Hepatocyte (in vitro differentiated cells): ENCODE results near the gene CHST8. TPM values are rescaled to one million over a fixed set of nuclear protein-coding genes. Genes with fewer than 3 reads are reported as not detected.
"Not testable (repeated sequence)": the region's sequence is repeated elsewhere in the genome, so short reads cannot be mapped to it uniquely, and the experiment has no call there.

Experiments
- DNase-seq: peaks from one replicate; pipeline ENCODE4 v3.0.0-alpha.2; 2016; ENCODE audit warnings: low spot score
- H2AFZ ChIP-seq: fragments of 200-600 bp; sonication (generic); 2 replicates; pipeline ENCODE4 v1.6.0; 2016; ENCODE audit warnings: antibody characterized with exemption, mild to moderate bottlenecking
- H3K27ac ChIP-seq: fragments of 200-600 bp; sonication (generic); 2 replicates; pipeline ENCODE4 v1.5.1; 2016; ENCODE audit warnings: mild to moderate bottlenecking
- H3K27me3 ChIP-seq: fragments of 200-600 bp; sonication (generic); 2 replicates; pipeline ENCODE4 v1.6.1; 2016
- H3K36me3 ChIP-seq: fragments of 200-600 bp; sonication (generic); replicated peaks from 2 replicates; pipeline ENCODE4 v1.5.1; 2016; ENCODE audit warnings: low read depth; ENCODE audit not compliant: insufficient read depth
- H3K4me1 ChIP-seq: fragments of 200-600 bp; sonication (generic); 2 replicates; pipeline ENCODE4 v1.5.1; 2016; ENCODE audit warnings: mild to moderate bottlenecking, moderate library complexity; ENCODE audit not compliant: insufficient read depth
- H3K4me2 ChIP-seq: fragments of 200-600 bp; sonication (generic); 2 replicates; pipeline ENCODE4 v1.6.0; 2016
- H3K4me3 ChIP-seq: fragments of 200-600 bp; sonication (generic); 2 replicates; pipeline ENCODE4 v1.5.1; 2016; ENCODE audit warnings: mild to moderate bottlenecking
- H3K79me2 ChIP-seq: fragments of 200-600 bp; sonication (generic); 2 replicates; pipeline ENCODE4 v1.6.0; 2017; ENCODE audit warnings: mild to moderate bottlenecking
- H3K9me2 ChIP-seq: fragments of 200-600 bp; sonication (generic); replicated peaks from 2 replicates; pipeline ENCODE4 v1.6.0; 2017; ENCODE audit warnings: mild to moderate bottlenecking; ENCODE audit not compliant: insufficient read depth
- H3K9me3 ChIP-seq: fragments of 200-600 bp; sonication (generic); 2 replicates; pipeline ENCODE4 v1.5.1; 2016; ENCODE audit warnings: low read depth, mild to moderate bottlenecking
- H4K20me1 ChIP-seq: fragments of 200-600 bp; sonication (generic); 2 replicates; pipeline ENCODE4 v1.6.0; 2016; ENCODE audit warnings: mild to moderate bottlenecking; ENCODE audit not compliant: insufficient read depth, poor library complexity, severe bottlenecking
- CTCF ChIP-seq: fragments of 200-600 bp; sonication (generic); IDR thresholded peaks from 2 replicates; pipeline ENCODE4 v1.5.1; 2016; ENCODE audit warnings: antibody characterized with exemption, mild to moderate bottlenecking; ENCODE audit not compliant: poor library complexity
- EZH2 ChIP-seq: fragments of 200-600 bp; sonication (generic); IDR thresholded peaks from 2 replicates; pipeline ENCODE4 v1.6.1; 2016; ENCODE audit warnings: antibody characterized with exemption, mild to moderate bottlenecking, borderline replicate concordance
- EZH2phosphoT487 ChIP-seq: fragments of 200-600 bp; sonication (generic); IDR thresholded peaks from one replicate; pipeline ENCODE4 v1.6.1; 2018; ENCODE audit warnings: antibody characterized with exemption, mild to moderate bottlenecking, low read depth, moderate library complexity; ENCODE audit not compliant: unreplicated experiment, severe bottlenecking
- WGBS: methylation state at CpG from one replicate; pipeline ENCODE4 v1.1.6; 2016; ENCODE audit warnings: low lambda C conversion rate; ENCODE audit errors: missing lambda C conversion rate; 5-methylcytosine and 5-hydroxymethylcytosine counted together
- polyA plus RNA-seq: library from polyadenylated mRNA; unstranded; fragments of >200 nt; fragmentation: Nextera tagmentation; extraction: Ambion mirVana; gene quantifications from 2 replicates; pipeline ENCODE4 v1.2.1, GENCODE V29; 2016
- total RNA-seq: library from RNA; depleted of rRNA; stranded (reverse); fragments of >200 nt; gene quantifications from 2 replicates; pipeline ENCODE4 v1.2.3, GENCODE V29; 2014

The CHST8 gene
- total and polyA plus RNA-seq, 2 experiments from 2014 or later = 0.07 to 0.89 TPM

GRCh38 chr19:33616857-33617256 lies 4.9 kb upstream of the CHST8 start:
- TF ChIP-seq CTCF (no peak), EZH2phosphoT487 (no peak), EZH2 (no peak)
- H3K9me2 ChIP-seq = no peaks in the 10 kb centered on the region
- no peak overlapping the region for H3K4me3 ChIP-seq
- no peak overlapping the region for H3K4me2 ChIP-seq
- no peaks in the 10 kb centered on the region for H4K20me1 ChIP-seq
- H3K79me2 ChIP-seq = no peaks in the 10 kb centered on the region
- H3K27me3 ChIP-seq = peaks cover 44% of the 10 kb centered on the region
- H2AFZ ChIP-seq = no peak overlapping the region
- H3K27ac ChIP-seq = no peak overlapping the region
- H3K4me1 ChIP-seq = no peaks in the 10 kb centered on the region
- no peaks in the 10 kb centered on the region for H3K36me3 ChIP-seq
- no peaks in the 10 kb centered on the region for H3K9me3 ChIP-seq
- no peak for DNase-seq
- WGBS = 78% methylated on average over 4 of the region's 4 CpGs

- not testable (repeated sequence) for H3K79me2 ChIP-seq, H3K27ac ChIP-seq, H3K36me3 ChIP-seq, H3K9me3 ChIP-seq, H2AFZ ChIP-seq, H3K9me2 ChIP-seq, H3K4me3 ChIP-seq, H3K4me2 ChIP-seq, H4K20me1 ChIP-seq, DNase-seq
- Histone ChIP-seq H3K27me3 (peaks cover 59% of the 10 kb centered on the region), H3K4me1 (peaks cover 13% of the 10 kb centered on the region)
- 78% methylated on average over 2 of the region's 2 CpGs for WGBS
Measured at GRCh38 chr19:33618363-33618762, 3.4 kb upstream of the CHST8 start.

- H3K27me3 ChIP-seq = peaks cover 65% of the 10 kb centered on the region
- no peak for DNase-seq
- no peaks in the 10 kb centered on the region for H3K36me3 ChIP-seq
- no peaks in the 10 kb centered on the region for H3K79me2 ChIP-seq
- no peak for TF ChIP-seq EZH2
- TF ChIP-seq EZH2phosphoT487 = no peak
- no peak for TF ChIP-seq CTCF
- peaks cover 13% of the 10 kb centered on the region for H3K4me1 ChIP-seq
- no peaks in the 10 kb centered on the region for H3K9me3 ChIP-seq
- H3K9me2 ChIP-seq = no peaks in the 10 kb centered on the region
- no peak overlapping the region for H3K27ac ChIP-seq
- no peak overlapping the region for H3K4me3 ChIP-seq
- no peak overlapping the region for H2AFZ ChIP-seq
- no peak overlapping the region for H3K4me2 ChIP-seq
- 87% methylated on average over 5 of the region's 5 CpGs for WGBS
- H4K20me1 ChIP-seq = no peaks in the 10 kb centered on the region
Measured at GRCh38 chr19:33618884-33619283, 2.9 kb upstream of the CHST8 start.

GRCh38 chr19:33620611-33621010 lies 1.1 kb upstream of the CHST8 start:
- Histone ChIP-seq H4K20me1 (no peaks in the 10 kb centered on the region), H2AFZ (no peak overlapping the region), H3K4me3 (no peak overlapping the region), H3K27me3 (peaks cover 80% of the 10 kb centered on the region), H3K36me3 (no peaks in the 10 kb centered on the region), H3K27ac (no peak overlapping the region), H3K4me1 (peaks cover 13% of the 10 kb centered on the region), H3K9me3 (no peaks in the 10 kb centered on the region), H3K9me2 (no peaks in the 10 kb centered on the region), H3K4me2 (no peak overlapping the region), H3K79me2 (no peaks in the 10 kb centered on the region)
- 93% methylated on average over 4 of the region's 4 CpGs for WGBS
- no peak for DNase-seq
- no peak for TF ChIP-seq EZH2
